ENCODE results near the gene OSBP2.

OSBP2 gene

DNA sequence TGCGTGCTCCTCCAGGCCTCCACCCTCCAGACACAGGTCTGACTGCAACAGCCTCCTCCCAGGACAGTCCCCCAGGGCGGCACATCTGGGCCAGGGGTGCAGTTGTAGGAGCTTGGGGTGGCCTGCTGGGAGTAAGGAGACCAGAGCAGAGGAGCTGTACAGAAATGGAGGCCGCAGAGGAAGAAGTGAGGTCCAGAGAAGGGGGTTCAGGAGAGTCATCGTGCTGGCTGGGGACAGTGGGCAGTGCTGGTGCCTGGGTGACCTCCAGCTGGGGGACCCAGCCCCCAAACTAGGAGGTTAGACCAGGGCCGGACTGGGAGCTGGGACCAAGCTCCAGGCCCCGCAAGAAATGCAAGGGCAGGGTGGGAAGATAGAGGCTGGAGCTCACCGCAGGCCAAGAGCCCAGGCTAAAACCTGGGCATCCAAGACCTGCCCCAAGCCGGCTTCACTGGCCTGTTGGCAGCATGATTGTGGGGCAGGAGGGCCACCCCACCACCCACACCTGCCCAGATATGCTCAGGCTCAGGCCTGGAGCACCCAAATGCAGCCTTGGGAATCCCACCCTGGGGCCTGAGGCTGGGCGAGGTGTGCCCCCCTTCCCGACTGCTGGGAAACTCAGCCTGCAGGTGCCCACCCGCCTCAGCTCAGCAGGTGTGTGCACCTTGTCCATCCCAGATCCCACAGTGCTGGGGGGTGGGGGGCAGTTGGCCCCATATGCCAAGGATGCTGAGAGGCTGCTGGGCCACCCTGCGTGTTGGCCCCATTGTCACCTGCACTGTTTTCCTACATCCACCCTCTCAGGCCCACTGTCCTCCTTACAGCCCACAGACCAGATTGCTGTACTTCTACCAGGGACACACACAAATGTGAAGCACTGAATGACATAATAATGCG lies 177.0 kb downstream of the OSBP2 start:
- DNase-seq: no peak

DNA sequence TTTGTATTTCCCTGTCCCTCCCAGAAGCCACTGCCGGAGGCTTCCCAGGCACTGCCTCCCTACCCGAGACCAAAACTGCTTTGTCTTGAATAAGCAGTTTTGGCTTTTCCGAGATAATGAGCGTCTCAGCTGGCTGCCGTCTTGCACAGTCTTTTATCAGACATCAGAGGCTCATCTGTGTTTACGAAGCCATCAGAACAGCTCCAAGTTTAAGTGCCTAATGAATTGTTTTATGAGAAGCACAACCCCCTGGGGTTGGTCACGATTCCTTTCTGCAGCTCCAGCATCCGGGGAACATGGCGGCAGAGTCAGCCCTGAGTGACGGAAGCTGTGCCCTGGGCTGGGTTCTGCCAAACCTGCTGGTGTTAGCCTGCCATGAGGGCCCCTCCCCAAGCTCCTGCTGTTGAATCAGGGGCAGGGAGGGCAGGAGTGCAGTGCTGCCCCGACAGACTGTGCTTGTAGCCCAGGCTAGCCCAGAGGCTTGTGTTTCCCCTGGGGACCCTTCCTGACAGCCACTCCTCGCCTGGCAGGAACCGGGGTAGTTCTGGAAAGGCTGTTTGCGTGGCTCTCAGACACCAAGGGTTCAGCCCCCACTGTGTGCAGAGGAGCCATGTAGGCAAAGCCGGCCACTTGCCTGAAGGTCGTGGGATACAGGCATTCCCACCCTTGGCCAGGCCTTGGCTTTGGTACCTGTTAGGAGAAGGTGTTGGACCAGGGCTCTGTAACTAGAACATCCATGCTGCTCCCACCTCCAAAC lies 177.8 kb downstream of the OSBP2 start:
- DNase-seq: no peak

DNA sequence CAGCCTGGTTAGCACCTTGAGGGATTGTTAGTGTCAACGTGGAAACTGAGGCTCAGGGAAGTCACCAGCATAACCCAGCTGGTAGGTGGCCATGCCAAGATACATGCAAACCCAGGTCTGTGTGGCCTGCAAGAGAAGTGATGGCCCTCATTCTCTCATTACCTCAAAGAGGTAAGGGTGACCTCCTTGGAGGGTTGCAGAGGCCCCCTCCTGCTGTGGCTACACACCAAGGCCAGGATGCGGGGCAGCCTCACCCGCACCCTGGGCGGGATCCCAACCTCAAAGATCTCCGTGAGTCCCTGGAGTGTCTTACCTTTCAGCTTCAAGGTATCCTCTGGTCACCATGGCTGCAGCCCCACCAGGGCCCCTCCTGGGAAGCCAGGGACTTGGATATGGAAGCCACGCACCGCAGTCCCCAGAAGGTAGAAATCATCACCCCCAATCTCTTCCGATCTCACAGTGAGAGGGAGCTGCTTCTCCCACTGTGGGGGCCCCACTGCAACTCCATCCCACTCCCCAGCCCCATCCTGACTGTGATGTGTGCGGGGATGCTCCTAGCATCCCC lies 178.5 kb downstream of the OSBP2 start:
- DNase-seq: no peak

DNA sequence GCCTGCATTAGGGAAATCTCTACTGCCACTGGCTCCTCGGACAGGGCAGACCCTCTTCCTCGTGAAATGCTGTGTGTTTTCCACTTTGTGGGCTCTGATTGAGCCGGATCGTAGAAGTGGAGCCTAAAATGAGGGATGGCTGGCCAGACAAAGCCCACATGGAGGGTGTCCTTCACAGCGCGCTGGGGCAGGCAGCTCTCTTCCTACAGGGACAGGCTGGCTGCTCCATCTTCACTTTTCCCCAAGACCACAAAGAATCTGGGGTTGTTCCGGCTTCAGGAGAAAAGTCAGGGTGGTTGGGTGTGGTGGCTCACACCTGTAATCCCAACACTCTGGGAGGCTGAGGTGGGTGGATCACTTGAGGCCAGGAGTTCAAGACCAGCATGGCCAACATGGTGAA lies 179.0 kb downstream of the OSBP2 start:
- DNase-seq: no peak

DNA sequence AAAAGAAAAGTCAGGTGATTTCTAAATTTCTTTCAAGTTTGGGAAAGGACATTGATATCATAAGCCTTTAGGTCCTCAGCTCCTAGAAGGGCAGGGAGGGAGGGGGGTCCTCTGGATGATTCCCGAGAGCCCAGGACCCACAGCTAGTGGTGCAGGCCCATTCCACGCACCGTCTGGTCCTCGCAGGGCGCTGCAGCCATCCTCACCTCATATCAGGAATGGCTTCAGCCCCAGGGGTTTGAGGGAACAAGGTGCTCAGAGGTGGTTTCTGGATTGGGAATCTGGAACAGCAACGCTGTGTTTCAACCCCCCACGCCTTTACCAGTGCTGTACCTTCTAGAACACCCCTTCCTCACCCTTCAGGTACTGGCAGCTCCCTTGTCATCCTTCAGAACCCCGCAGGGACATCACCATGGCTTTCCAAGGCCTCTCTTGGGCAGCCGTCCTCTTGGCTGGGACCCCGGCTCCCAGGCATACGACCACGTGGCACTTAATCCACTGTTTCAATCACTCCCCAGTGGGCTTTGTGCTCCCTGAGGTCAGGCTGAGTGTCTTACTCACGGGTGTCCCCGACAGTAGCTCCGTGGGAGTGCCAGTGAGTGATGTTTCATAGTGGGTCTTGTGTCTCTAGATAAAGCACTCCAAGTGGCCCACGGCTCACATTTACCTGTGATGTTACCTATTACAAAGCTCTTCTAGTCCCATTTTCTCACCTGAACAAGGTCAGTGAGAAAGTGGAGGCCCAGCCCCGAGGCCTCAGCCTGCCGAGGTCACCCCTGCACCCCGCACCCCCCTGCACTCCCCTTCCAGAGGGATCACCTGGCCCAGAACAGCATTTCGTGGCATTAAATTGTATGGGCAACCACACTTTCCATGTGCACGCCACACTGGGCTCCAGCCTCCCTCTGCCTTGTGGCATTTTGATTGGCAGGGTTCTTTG lies 180.0 kb downstream of the OSBP2 start:
- DNase-seq: no peak

DNA sequence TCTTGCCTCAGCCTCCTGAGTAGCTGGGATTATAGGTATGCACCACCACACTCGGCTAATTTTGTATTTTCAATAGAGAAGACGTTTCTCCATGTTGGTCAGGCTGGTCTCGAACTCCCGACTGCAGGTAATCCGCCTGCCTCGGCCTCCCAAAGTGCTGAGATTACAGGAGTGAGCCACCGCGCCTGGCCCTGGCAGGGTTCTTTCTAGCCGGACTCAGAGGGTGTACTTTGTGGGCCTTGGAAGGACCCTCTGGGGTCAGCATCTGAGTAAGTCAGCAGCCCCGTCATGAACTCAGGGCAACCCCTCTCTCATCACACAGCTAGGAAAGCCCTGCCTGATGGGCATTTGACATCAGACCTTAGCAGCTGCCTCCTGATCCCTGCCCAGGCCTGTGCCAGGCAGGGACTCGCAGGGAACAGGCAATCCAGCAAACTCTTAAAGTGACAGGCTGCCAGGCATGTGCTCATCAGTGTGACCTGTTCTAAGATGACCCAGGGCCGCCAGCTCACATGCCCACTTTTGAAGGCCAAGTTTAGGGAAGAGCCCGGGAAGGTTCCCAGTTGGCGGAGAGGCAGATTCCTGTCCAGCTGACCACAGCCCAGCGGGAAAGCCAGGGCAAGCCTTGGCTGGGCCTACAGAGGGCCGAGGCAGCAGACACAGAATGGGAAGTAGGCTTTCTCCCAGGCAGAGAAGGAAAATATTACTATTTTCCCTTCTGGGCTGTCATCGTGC lies 181.0 kb downstream of the OSBP2 start:
- DNase-seq: no peak

DNA sequence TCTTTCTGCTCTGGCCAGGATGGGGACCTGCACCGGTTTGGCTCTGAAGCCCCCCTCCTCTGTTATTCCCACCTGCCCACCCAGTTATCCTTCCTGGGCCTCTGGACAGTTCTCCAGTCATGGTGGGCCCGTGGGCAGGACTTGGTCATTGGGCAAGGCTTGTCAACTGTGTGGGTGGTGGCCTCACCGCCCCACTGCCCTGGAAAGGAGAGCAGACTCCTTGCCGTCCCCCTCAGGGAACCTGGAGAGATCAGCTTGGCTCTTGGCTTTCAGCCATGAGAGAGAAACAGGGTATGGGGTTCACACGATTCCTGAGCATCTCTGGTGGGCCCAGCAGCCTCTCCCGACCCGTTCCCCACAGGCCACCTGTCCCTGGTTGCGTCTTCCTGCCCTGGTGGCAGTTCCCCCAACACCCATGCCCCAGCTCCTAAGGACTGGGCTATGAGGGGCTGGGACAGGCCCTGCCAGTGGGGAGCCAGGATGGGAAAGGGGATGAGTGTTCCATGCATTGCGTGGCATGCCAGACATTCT lies 181.6 kb downstream of the OSBP2 start:
- DNase-seq: no peak

DNA sequence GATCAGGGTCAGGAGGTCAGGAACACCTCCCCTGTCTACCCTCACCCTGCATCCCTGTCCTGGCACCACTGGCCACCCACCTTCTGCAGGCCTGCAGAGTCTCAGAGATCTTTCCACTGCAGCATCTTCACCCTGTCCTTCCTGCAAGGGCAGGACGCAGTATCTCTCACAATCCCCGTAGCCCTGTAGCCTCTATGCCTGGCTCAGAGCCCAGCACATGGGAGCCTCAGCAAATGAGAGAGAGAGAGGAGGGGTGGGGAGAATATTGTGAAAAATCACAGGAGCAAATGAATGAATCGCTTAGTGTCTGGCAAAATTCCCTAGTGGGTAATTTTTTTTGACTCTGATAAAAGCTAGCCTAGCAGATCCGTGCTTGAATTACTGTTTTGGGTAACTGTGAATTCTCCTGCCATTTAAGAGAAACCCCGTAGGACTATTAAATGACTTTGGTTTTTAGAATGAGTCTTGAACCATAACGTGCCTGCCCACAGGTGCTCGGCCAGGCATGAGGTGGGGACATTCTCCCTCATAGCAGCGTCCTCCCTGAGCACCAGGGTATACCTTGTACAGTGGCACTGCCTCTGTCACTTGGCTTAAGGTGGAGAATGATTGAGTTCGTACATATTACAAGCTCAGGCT lies 182.4 kb downstream of the OSBP2 start:
- DNase-seq: no peak

DNA sequence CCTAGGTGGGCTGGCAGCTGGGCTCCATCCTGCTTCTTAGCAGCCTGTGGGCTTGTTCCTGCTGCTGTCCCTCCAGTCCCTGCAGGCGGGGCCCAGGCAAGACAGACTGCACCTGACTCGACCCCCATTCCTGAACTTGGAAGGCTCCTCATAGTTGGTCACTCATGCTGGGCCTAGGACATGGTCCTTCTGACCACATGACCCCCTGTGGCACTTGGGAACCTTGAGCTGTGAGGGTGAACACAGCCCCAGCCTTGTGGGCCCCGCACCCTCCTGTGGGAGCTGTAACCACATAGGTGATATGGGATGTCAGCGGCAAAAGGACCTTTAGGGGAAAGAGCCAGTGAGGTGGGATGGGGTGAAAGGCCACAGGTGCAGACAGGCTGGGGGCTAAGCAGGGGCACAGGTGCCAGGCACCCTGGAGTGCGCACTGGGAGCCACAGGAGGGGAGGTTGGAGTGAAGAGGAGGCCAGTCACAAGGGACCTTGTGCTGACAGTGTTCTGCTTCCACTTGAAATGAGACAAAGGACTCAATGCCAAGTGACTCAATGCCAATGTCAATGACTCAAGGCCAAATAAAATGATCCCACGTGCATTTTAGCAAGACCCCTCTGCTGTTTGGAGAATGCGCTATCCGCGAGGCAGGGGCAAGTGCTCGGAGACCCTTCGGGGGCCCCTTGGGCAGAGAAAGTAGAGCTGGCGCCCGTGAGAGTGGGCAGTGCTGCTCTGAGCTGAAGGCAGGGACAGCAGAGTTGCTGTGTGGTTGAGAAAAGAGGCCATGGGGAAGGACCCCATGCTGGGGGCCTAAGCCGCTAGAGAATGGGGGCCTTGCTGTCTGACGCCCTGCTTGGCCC lies 183.2 kb downstream of the OSBP2 start:
- no peak for DNase-seq

DNA sequence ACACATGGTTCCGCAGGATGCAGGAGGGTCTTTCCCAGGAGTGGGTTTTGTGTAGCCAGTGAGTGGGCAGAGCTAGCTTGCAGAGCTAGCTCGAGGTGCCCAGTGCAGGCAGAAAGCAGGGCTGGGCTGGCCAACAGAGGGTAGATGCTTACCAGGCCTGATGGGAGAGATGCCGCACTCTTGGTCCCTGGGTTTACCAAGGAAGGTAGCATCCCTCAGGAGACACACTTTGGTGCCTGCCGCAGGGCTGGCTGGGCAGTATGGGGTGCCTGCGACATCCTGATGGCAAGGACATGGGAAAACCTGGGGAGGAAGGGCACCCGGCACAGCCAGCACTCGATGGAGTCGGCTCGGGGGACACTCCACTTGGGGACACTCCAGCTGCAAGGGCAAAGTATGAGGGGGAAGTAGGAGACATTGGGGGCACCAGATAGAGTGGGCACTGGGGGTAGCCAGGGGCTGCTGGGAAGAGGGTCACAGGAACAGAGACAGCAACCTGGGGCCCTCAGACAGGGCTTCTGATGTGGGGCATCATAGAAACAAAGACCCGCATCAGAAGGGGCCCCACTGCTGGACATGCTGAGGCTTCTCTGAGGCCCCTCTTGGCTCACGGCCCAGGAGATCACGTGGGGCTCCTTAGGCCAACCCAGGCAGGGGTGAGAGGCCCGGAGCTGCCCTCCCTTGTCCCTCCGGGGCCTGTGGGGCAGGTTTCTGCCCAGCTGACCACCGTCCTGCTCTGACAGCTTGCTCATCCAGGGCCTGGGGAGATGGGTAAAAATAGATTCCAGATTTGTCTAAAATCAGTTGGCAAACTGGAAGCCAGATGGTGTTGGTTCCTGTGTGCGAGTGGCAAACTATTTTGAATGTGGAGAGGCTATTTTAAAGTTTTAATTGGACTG lies 184.1 kb downstream of the OSBP2 start:
- no peak for DNase-seq

DNA sequence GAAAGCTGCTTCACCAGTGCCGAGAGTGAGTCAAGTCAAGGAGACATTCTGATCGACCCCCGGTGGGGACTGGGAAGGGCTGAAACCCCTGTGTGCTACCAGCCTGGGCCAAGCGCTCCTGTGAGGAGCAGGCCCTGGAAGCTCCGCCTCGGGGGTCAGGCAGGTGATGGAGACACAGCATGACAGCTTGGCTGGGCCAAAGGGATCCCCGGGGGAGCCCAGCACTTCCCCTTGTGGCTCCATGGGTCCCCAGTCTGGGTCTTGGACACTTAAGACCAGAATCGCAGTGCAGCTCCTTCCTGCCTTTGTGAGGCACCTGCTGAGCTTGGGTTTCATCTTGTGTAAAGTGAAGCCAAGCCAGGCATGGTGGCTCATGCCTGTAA lies 184.7 kb downstream of the OSBP2 start:
- no peak for DNase-seq

DNA sequence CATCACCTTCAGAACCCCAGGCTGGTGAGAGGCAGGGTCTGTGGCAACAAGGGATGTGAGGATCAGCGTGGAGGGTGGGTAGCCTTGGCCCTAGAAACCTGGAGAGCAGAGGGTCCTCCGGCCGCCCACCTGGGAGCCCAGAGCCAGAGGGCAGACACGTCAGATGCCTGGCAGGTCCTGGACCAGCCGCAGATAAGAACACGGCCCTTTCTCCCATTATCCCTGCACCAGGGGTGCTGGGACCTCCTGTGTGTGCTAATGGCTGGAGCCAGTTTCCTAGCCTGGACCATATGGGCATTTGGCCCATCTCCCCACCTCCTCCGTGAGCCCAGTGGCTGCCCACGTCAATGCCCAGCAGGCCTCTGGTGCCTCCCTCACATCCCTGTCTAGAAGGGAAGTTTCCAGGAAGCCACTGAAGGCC lies 185.5 kb downstream of the OSBP2 start:
- no peak for DNase-seq

DNA sequence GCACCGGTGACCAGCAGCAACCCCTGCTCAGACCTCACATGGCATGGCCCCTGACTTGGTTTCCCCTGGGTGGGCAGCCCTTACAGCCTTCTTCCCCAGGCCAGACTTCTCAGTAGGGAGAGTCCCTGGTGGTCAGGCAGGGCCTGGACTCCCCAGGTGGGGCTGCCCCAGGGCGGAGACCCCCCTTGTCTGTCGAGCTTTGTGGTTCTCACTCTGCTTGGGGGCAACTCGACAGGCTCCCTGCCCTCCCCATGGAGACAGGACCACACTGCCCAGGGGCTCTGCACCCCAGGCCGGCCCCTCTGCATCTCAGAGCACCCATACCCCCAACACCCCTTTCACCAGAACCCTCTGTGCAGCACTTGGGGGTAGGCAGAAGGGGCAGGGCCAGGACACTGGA lies 186.2 kb downstream of the OSBP2 start:
- DNase-seq: no peak

DNA sequence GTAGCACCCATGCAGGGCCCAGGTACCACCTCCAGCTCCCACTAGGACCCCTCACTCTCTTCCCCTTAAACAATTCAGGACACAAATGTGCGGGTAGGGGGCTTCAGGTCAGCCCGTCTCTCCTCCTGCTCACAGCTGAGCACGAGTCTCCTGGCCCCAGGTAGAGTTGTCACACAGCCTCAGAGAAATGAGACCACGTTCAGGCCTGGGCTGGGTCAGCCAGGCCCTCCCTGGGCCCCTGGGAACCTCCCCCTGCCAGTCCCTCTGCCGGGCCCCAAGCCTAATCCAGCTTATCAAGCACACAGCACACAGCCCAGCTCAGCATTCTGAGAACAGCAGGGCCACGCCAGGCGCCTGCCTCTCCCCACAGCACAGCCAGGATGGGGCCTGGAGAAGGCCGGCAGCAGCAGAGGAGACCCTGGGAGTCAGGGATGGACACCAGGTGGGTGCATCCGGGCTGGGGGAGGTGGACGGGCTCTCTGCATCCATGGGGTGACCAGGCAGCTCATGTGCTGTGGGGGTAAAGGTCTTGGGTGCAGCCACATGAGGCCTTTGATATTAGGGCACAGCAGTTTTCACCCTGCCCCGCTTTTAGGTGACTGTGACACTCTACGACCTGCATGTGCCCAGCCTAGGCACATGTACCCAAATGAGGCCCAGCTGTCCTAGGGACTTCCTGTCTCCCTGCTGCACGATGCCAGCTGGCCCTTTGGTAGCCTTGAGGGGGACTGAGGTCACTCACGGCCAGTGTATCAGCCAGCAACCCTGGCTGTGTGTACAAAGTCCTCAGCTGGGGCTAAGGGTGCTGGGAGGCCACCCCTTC lies 186.9 kb downstream of the OSBP2 start:
- DNase-seq: no peak

DNA sequence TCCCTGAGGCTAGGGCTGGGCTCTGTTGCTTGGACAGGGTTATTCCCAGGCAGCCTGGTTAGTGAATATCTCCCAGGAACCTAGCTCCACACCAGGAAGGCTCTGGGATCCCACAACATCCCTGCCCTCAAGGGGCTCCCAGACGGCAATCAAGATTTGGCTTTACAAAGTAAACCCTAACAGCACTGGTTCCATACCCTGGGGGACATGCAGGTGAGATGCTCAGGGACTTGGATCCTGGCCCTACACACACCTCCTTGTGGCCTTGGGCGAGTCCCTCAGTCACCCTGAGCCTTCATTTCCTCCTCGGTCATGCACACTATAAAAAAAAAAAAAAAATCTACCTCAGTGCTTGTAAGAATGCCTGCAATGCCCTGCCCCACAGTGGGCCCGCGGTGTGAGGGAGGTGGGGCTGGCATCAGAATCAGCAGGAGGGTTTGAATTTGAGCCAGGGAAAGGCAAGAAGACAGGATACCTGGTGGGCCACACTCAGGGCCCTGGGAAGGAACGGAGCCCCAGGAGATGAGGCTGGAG lies 187.6 kb downstream of the OSBP2 start:
- no peak for DNase-seq

DNA sequence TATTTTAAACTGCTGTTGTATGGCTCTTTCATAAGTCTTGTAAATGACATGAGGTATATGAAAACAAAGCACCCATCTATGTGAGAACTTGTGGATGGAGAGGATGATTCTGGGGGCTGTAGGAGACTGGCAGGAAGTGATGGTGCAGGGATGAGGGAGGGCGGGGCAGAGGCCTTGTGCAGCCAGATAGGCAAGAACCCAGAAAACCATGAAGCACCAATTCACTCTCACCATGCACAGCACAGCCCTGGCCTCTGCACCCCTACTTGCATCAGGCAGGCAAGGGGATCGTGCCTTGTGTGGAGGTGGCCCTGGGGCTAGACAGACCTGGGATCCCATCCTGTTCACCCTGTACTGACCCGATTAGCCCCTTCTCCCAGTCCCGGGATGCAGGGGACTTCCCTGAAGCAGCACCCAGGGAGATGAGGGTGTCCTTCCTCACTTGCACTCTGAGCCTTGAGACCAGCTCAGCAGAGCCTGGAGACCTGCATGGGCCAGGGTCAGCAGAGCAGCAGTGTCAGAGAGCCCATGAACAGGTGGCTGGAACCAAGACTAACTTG lies 188.4 kb downstream of the OSBP2 start:
- DNase-seq: no peak

DNA sequence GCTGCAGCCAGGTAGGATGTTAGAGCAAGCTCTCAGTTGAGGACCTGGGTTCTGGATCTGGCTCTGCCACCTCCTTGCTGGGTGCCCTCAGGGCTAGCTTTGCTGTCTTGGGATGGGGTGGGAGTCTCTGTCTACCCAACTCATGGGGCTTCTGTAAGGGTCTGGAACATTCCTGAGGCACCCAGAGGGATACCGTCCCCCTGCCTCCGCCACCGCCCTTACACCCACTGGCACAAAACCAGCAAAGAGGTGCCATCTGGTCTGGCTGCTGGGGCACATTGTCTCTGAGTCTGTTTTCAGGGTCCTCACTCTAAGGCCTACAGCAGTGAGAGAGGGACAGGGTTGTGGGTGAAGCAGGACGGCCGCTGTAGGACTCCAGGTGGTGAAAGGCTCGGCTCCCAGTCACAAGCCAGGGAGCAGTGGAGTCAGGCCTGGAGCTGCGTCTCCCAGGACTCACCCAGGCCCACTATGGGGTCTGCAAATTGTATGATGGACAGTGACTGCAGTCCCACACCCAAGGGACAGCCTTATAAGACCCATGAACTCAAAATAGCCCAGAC lies 189.0 kb downstream of the OSBP2 start:
- DNase-seq: no peak
